ENCODE results near the gene DBR1.

The DBR1 gene
- total RNA-seq, result 43.1 to 54.3 reads per million in 2 experiments

GRCh38 chr3:138174421-138175131, at the start of gene DBR1:
Gene DBR1, minus strand, starts transcription at chr3:138174921. Its CDS starts 126 bp downstream, at chr3:138174795.
- DNase-seq (ENCODE audit: low read depth), result peak; percentile 70

- no peak for DNase-seq (ENCODE audit: low read depth)
Measured at GRCh38 chr3:138222942-138223287, 48.2 kb upstream of the DBR1 start.

DNA sequence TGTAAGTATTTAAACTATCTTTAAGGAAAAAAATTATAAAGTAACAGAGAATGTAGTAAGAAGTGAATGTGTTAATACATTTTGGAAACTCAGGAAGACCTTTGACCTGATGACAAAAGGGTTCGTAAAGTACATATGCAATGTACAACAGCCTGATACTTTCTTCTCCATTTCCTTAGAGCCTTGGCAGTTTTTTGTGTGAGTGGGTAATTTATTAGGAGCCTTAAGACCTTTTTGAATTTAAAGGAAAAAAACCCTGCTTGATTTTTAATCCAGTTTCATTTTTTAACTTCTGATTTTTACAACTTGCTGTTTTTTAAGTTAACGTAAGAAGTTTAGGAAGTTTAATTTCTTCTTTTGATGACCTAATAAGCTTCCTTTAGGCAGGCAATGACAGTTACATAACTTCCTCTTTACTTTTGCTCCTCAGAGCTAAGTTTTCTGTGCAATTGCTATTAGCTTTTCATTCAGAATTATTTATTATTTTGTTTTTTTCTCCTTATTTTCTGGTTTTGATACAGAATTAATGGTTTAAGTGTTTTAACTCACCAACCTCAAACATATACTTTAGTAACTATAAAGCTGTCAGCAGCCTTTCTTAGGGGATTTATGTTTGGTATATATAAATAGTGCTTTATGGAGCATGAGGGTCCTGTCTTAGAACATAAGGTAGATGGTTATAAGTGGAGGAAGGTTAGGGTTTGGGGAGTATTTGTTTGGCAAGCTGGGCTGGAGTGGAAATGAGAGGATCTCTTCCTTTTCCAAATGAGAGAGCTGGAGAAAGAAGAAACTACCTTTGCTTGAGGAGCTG, 47.6 kb upstream of the DBR1 start:
- DNase-seq (ENCODE audit: low read depth), result no peak

DNA sequence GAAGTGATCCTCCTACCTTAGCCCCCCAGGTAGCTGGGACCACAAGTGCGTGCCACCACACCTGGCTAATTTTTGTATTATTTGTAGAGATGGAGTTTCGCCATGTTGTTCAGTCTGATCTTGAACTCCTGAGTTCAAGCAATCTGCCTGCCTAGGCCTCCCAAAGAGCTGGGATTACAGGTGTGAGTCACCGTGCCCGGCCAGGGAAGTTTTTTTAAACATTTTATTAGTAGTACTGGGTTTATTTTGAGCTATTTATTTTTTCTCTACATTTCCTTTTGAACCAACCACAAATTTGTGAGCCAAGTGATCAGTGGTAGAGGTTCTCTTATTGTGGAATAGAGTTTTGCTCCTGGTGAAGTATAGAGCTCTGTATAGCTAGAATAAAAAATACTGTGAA, 46.1 kb upstream of the DBR1 start:
- DNase-seq (ENCODE audit: low read depth), result no peak

- no peak for DNase-seq (ENCODE audit: low read depth)
Measured at GRCh38 chr3:138220242-138220641, 45.5 kb upstream of the DBR1 start.

- no peak for DNase-seq (ENCODE audit: low read depth)
Measured at GRCh38 chr3:138219255-138219654, 44.5 kb upstream of the DBR1 start.

DNA sequence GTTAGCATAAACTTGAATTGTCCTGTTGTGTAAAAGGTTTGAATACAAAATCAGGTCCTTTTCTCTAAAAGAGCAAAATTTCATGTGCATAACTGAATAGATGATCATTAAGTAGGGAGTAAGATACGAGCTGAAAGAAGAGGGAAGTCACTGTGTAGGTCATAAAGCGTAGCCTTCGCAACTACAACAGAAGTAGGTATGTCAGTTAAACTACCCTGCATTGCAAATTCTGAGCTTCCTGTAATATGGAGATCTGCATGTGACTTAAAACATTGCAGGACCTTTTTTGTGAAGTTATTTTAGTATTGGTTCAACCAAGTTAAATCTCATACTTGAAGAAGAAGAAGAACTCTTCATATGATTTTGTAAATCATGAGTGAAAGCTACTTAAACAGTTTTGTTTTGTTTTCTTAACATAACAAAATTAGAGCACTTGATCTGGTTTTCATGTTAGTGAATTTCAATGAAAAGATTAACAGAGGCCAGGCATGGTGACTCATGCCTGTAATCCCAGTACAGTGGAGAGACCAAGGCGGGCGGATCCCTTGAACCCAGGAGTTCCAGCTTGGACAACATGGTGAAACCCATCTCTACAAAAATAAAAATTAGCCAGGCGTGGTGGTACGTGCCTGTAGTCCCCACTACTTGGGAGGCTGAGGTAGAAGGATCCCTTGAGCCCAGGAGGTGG, 38.8 kb upstream of the DBR1 start:
- no peak for DNase-seq (ENCODE audit: low read depth)

DNA sequence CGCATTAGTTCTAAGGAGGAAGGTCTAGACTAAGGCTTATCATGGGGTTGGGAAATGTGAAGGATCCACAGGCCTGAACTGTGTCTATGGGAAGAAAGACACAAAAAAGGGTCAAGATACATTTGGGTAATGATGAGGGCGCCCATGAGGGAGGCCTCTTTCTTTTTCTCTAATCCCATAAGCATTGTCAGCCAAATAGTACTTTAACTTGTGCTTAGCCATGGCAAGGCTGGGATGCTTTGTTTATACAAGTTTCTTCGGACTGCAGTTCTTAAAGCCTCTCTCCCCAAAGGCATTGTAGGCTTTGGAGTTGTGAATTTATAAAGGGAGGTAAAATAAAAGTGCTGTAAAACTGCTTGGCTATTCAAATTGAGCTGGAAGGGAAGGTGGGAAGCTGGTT, 35.8 kb upstream of the DBR1 start:
- DNase-seq (ENCODE audit: low read depth), result no peak

GRCh38 chr3:138206196-138206595, 31.5 kb upstream of the DBR1 start:
- no peak for DNase-seq (ENCODE audit: low read depth)

DNA sequence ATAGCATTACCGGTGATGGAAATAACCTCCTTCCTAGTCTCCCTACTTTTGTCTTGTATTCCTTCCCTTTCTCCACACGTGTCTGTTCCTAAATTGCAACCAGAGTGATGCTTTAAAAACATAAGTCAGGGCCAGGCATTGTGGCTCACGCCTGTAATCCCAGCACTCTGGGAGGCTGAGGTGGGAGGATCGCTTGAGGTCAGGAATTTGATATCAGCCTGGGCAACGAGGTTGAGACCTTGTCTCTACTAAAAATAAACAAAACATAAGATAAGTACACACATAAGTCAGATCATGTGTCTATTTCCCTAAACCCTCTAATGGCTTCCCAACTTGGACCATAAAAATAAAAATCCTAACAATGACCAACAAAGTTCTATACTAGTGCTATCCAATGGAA, 30.8 kb upstream of the DBR1 start:
- no peak for DNase-seq (ENCODE audit: low read depth)

DNA sequence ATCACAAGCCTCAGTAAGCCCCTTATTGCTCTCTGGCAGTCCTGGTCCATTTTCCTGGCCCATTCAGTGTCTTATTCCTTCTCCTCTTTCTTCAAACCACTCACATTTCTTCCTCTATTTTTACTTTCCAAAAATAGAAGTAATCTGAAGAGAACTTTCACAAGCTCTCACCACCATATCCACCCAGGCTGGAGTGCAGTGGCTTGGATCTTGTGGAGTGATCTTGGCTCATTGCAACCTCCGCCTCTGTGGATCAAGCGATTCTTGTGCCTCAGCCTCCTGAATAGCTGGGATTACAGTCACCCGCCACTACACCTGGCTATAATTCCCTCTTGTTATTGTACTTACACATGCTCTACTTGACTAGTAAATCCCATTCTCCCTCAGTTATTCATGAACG, 29.2 kb upstream of the DBR1 start:
- no peak for DNase-seq (ENCODE audit: low read depth)

DNA sequence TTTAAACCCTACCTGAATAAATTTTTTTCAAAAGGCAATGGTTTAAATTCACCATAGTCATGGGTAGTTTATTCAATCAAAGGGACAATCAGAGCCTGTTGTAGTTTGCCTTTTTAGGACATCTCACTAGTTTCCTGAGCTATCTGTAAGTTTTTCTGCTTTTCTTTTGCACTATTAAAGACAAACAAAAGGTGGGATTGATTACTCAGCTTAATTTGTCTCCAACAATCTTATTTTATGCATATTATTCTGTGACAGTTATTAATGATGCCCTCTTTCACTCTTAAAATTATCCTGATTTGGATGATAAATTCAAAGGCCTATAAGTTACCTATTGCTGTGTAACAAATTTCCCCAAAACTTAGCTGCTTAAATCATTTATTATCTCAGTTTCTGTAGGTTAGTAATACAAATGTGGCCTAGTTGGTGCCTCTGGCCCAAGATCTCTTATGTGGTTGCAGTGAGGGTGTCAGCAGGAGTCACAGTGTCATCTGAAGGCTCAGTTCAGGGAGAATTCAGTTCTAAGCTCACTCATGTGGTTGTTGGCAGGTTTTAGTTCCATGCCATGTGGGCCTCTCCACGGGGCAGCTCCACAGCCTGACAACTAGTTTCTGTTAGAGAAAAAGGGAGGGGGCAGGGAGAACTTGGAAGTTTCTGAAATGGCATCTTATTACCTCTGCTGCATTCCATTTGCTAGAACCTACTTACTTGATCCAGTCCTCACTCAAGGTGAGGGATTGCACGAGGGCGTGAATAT, 28.4 kb upstream of the DBR1 start:
- no peak for DNase-seq (ENCODE audit: low read depth)

DNA sequence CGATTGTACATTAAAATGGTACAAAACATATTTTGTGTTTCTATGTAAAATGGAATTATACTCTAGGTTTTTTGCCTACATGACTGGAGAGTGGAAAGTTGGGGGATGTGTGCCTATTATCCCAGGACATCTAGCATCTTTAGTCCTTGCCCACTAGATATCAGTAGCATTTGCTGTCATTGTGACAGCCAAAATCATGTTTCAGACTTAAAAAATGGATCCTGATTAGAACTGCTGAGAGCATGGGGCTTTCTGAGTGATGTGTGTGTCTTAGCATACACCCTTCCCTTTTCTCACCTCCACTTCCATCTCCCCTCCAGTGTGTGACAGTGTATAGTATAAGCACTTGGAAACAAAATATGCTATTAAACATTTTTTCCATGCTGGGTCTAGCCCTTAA, 25.7 kb upstream of the DBR1 start:
- no peak for DNase-seq (ENCODE audit: low read depth)

GRCh38 chr3:138199851-138200250, 25.1 kb upstream of the DBR1 start:
- no peak for DNase-seq (ENCODE audit: low read depth)

- no peak for DNase-seq (ENCODE audit: low read depth)
Measured at GRCh38 chr3:138197524-138197923, 22.8 kb upstream of the DBR1 start.

GRCh38 chr3:138197058-138197457, 22.3 kb upstream of the DBR1 start:
- DNase-seq (ENCODE audit: low read depth), result no peak

GRCh38 chr3:138196023-138196422, 21.3 kb upstream of the DBR1 start:
- no peak for DNase-seq (ENCODE audit: low read depth)

DNA sequence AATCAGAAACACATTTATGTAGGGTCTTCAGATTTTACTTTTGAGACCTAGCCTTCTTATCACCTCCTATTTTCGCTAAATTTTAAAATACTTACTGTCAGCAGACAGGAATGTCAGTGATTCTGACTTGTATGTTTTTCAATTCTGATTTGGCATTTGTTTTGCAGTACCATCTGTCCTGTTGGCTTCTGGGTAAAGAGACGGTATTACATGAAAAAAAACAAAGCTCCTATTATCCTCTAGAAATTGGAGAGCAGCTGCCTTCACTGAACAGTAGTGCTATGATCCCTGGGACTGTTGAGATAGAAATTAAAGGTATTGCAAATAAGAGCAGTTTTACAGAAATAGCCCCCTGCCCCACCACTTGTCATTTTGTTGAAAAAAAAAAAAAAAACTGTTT, 20.8 kb upstream of the DBR1 start:
- no peak for DNase-seq (ENCODE audit: low read depth)

DNA sequence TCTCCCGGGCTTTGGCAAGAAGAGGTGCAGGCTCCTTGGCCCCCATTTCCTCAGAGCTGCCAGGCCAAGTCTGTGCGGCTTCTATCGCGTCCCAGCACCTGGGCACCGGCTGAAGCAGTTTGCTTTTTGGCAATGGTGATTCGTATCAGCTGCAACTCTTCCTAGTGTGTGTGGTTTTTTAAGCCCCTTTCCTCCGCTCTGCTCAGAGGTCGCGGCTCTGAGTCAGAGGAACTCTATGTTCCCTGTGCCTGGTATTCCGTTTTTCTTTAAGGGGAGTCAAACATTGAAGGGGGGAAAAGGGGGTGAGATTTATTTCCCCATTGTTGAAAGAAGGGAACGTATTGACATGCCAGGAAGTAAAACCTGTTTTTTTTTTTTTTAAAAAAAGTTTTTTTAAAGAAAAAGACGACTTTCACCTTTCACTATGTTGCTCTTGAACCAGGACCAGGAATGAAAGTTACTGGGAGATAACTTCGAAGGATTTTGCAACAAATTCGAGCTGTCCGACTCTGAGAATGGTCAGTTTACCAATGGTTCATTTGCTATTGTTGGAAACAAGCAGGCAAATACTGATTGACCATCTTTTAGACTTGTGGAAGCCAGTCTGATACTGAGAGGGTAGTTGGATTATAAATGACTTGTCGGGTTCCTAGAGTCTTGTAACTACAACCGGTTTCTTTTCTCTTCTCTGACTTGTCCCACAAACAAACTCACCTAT, 13.5 kb upstream of the DBR1 start:
- peak; percentile 3 for DNase-seq (ENCODE audit: low read depth)

DNA sequence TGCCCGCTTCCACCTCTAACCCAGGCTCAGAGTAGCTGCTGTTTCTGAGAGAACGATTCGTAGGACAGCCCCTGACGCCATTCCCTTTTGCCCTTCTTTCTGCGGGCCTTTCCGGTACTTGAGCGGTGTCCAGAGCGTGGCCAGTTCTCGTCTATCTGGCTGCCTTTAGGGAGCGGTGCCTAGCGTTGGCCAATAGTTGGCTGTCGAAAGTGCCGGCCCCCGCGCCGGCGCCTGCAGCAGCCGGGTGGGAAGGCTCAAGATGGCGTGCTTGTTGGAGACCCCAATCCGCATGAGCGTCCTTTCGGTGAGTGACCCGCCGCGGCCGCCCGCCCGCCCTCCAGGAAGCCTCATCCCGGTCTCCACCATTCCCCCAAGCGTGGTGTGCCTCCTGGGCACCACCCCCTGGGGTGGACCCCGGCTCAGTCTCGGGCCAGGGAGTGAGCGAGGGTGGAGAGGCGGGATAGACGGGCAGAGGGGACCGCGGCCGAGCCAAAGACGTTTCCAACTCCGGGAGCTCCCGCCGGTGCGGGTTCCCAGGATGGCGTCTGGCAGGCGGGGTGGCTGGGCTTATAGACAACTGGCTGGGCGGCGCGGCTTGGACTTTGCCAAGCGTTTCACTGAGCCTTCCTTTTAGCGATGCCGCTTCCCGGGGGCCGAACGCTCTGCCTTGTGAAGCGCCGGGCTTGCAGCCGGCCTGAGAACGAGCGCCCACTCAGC, 12.7 kb upstream of the DBR1 start, which contains the start of gene ARMC8:
ARMC8 (plus strand) TSS at position 6 of the 717 bp plus-strand sequence; CDS start at position 260, 254 bp downstream.
- no peak for DNase-seq (ENCODE audit: low read depth)
